Sigmoid colon (tissue), 4 donors: Measurements from ENCODE around the gene LYVE1.

Source experiments
- EP300 ChIP-seq, 4 donors: sonication (generic); formaldehyde crosslinking; IDR thresholded peaks; one replicate each; pipeline ENCODE4 v1.6.1; 2017; ENCODE audit warnings: antibody characterized with exemption in 4 of 4
- POLR2A ChIP-seq, 2 donors: fragments of 450-650 bp; IDR thresholded peaks; one replicate each; pipeline ENCODE4 v1.6.1; 2016; ENCODE audit warnings: antibody characterized with exemption in 2 of 2, mild to moderate bottlenecking in 2 of 2, moderate library complexity in 2 of 2
- TF ChIP-seq, protein P1 (sequence below), 4 experiments: fragments of 450-650 bp in 3 of 4; fragments of 200-600 bp in 1 of 4; IDR thresholded peaks; one replicate each; pipeline ENCODE4 v1.5.1; 2016 to 2019; ENCODE audit warnings: antibody characterized with exemption in 4 of 4, mild to moderate bottlenecking in 3 of 4, moderate library complexity in 2 of 4

- TF ChIP-seq, protein P1, sequence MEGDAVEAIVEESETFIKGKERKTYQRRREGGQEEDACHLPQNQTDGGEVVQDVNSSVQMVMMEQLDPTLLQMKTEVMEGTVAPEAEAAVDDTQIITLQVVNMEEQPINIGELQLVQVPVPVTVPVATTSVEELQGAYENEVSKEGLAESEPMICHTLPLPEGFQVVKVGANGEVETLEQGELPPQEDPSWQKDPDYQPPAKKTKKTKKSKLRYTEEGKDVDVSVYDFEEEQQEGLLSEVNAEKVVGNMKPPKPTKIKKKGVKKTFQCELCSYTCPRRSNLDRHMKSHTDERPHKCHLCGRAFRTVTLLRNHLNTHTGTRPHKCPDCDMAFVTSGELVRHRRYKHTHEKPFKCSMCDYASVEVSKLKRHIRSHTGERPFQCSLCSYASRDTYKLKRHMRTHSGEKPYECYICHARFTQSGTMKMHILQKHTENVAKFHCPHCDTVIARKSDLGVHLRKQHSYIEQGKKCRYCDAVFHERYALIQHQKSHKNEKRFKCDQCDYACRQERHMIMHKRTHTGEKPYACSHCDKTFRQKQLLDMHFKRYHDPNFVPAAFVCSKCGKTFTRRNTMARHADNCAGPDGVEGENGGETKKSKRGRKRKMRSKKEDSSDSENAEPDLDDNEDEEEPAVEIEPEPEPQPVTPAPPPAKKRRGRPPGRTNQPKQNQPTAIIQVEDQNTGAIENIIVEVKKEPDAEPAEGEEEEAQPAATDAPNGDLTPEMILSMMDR (IDR thresholded peaks at IDR 0.05): no peak
- peak in 1 of 2 donors; percentile 14 for TF ChIP-seq POLR2A (IDR thresholded peaks at IDR 0.05)
- TF ChIP-seq EP300 (IDR thresholded peaks at IDR 0.05): peak in 2 of 4 donors; percentile 36 to 73
These were observed at the start of gene LYVE1 for GRCh38 chr11:10568486-10568941.
